ENCODE measurements around the gene FOXS1.

The FOXS1 gene

GRCh38 chr20:31839782-31840487 is 5.5 kb downstream of the FOXS1 start:
- Histone ChIP-seq H3K4me1 (ENCODE audit: control insufficient read depth, insufficient read depth, low read length) (peaks cover 44% of the 10 kb centered on the region), H3K9me3 (ENCODE audit: control insufficient read depth, low read length) (no peaks in the 10 kb centered on the region), H3K4me3 (ENCODE audit: insufficient read depth, low read depth, low read length) (no peak overlapping the region), H3K27ac (ENCODE audit: insufficient read depth, low read depth, low read length, poor library complexity, severe bottlenecking) (no peak overlapping the region), H3K27me3 (ENCODE audit: control insufficient read depth, insufficient read depth, low read length, poor library complexity, severe bottlenecking) (no peaks in the 10 kb centered on the region), H3K36me3 (ENCODE audit: control insufficient read depth, insufficient read depth, low read length) (no peaks in the 10 kb centered on the region)
- WGBS, 2 experiments: 87 to 89% methylated on average over 5 of the region's 5 CpGs

DNA sequence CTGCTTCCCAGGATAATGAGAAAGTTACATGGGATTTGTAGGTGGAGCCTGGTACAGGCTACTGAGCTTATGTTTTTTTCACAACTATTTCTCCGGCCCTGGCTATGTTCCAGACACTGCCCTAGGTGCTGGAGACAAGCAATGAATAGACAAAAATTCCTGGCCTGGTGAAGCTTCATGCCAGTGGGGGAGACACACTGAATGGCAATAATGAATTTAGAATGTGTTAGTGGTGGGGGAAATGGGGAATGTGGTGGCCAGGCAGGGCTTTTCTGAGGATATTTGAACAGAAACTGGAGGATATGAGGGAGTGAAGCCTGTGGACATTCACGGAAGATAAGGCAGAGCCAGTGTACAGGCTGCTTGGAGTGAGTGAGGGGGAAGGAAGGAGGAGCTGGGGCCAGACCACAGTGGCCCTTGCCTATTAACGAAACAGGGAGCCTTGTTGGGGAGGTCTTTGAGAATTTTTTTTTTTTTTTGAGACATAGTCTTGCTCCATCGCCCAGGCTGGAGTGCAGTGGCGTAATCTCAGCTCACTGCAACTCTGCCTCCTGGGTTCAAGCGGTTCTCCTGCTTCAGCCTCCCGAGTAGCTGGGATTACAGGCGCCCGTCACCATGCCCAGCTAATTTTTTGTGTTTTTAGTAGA is 6.6 kb downstream of the FOXS1 start:
- H3K27ac ChIP-seq (ENCODE audit: insufficient read depth, low read depth, low read length, poor library complexity, severe bottlenecking): no peak overlapping the region
- no peaks in the 10 kb centered on the region for H3K9me3 ChIP-seq (ENCODE audit: control insufficient read depth, low read length)
- WGBS, 2 experiments: 93 to 95% methylated on average over 9 of the region's 9 CpGs
- H3K4me3 ChIP-seq (ENCODE audit: insufficient read depth, low read depth, low read length): no peak overlapping the region
- H3K27me3 ChIP-seq (ENCODE audit: control insufficient read depth, insufficient read depth, low read length, poor library complexity, severe bottlenecking): no peaks in the 10 kb centered on the region
- H3K4me1 ChIP-seq (ENCODE audit: control insufficient read depth, insufficient read depth, low read length): peaks cover 45% of the 10 kb centered on the region
- no peaks in the 10 kb centered on the region for H3K36me3 ChIP-seq (ENCODE audit: control insufficient read depth, insufficient read depth, low read length)

GRCh38 chr20:31837896-31838397 is 7.5 kb downstream of the FOXS1 start:
- Histone ChIP-seq H3K27ac (ENCODE audit: insufficient read depth, low read depth, low read length, poor library complexity, severe bottlenecking) (no peak overlapping the region), H3K27me3 (ENCODE audit: control insufficient read depth, insufficient read depth, low read length, poor library complexity, severe bottlenecking) (no peaks in the 10 kb centered on the region), H3K9me3 (ENCODE audit: control insufficient read depth, low read length) (no peaks in the 10 kb centered on the region), H3K4me3 (ENCODE audit: insufficient read depth, low read depth, low read length) (no peak overlapping the region), H3K4me1 (ENCODE audit: control insufficient read depth, insufficient read depth, low read length) (peaks cover 46% of the 10 kb centered on the region), H3K36me3 (ENCODE audit: control insufficient read depth, insufficient read depth, low read length) (no peaks in the 10 kb centered on the region)
- WGBS, 2 experiments: 52 to 60% methylated on average over 3 of the region's 3 CpGs

DNA sequence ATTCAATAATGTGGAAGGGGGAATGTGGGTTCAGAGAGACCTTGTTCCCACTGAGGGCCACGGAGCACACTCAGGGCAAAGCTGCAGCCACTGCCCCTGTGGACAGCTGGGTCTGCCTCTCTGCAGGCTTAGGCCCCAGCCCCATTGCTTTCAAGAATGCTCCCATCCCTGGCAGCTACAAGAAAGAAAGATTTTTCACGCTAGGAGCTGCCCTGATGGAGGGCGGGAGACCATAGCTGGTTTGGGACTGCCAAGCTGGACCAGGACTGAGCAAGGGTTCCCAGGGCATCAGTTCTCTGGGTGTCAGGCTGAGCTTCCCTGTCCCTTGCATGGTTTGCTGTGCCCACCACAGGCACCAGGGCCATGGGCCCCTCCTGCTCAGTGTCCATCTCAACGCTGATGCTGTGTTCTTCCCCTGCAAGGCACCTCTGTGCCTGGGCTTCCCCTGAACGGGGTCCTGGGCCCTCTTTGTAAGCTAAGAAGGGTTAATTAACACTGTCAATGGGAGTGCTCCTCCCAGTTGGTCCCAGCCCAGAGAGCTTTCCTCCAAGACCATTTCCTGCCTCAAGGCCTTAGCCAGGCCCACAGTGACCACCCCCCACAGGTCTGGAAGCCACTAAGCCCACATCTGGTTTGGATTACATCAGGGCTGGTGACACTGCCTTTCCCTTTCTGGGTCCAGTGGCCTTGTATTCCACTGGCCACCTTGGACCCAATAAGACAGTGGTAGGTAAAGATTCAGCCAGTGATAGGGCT is 8.4 kb downstream of the FOXS1 start:
- H3K36me3 ChIP-seq (ENCODE audit: control insufficient read depth, insufficient read depth, low read length): no peaks in the 10 kb centered on the region
- no peak overlapping the region for H3K4me3 ChIP-seq (ENCODE audit: insufficient read depth, low read depth, low read length)
- no peaks in the 10 kb centered on the region for H3K9me3 ChIP-seq (ENCODE audit: control insufficient read depth, low read length)
- no peaks in the 10 kb centered on the region for H3K27me3 ChIP-seq (ENCODE audit: control insufficient read depth, insufficient read depth, low read length, poor library complexity, severe bottlenecking)
- WGBS, 2 experiments: 57 to 69% methylated on average over 5 of the region's 5 CpGs
- H3K27ac ChIP-seq (ENCODE audit: insufficient read depth, low read depth, low read length, poor library complexity, severe bottlenecking): peak overlapping the region; percentile 26
- peaks cover 38% of the 10 kb centered on the region for H3K4me1 ChIP-seq (ENCODE audit: control insufficient read depth, insufficient read depth, low read length)

- H3K27me3 ChIP-seq (ENCODE audit: control insufficient read depth, insufficient read depth, low read length, poor library complexity, severe bottlenecking): no peaks in the 10 kb centered on the region
- H3K9me3 ChIP-seq (ENCODE audit: control insufficient read depth, low read length): no peaks in the 10 kb centered on the region
- H3K27ac ChIP-seq (ENCODE audit: insufficient read depth, low read depth, low read length, poor library complexity, severe bottlenecking): no peak overlapping the region
- H3K36me3 ChIP-seq (ENCODE audit: control insufficient read depth, insufficient read depth, low read length): no peaks in the 10 kb centered on the region
- WGBS, 2 experiments: 81% methylated on average over 14 of the region's 14 CpGs
- H3K4me3 ChIP-seq (ENCODE audit: insufficient read depth, low read depth, low read length): no peak overlapping the region
- peaks cover 31% of the 10 kb centered on the region for H3K4me1 ChIP-seq (ENCODE audit: control insufficient read depth, insufficient read depth, low read length)
Measured at GRCh38 chr20:31835977-31836852, 9.2 kb downstream of the FOXS1 start.

DNA sequence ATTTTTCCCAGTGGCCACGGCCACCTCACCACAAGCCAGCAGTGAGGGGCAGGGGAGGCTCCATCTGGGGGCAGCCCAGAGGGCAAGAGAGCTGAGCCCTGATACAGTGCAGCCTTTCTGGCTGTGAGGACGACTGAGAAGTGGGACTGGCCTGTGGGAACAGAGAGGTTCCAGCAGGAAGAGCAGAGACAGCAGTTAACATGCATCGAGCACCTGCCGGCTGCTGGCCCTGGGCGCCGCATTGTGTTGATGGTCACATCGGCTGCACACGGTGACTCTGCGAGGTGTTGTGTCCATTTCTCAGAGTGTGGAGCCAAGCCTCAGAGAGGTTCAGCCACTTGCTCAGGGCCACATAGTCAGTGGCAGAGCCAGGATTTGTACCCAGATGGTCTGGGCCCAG is 9.8 kb downstream of the FOXS1 start:
- Histone ChIP-seq H3K9me3 (ENCODE audit: control insufficient read depth, low read length) (no peaks in the 10 kb centered on the region), H3K36me3 (ENCODE audit: control insufficient read depth, insufficient read depth, low read length) (no peaks in the 10 kb centered on the region), H3K27ac (ENCODE audit: insufficient read depth, low read depth, low read length, poor library complexity, severe bottlenecking) (no peak overlapping the region), H3K27me3 (ENCODE audit: control insufficient read depth, insufficient read depth, low read length, poor library complexity, severe bottlenecking) (no peaks in the 10 kb centered on the region), H3K4me1 (ENCODE audit: control insufficient read depth, insufficient read depth, low read length) (peaks cover 27% of the 10 kb centered on the region), H3K4me3 (ENCODE audit: insufficient read depth, low read depth, low read length) (no peak overlapping the region)
- 89 to 92% methylated on average over 9 of the region's 9 CpGs for WGBS, 2 experiments

GRCh38 chr20:31833931-31834521 is 11.4 kb downstream of the FOXS1 start:
- Histone ChIP-seq H3K36me3 (ENCODE audit: control insufficient read depth, insufficient read depth, low read length) (no peaks in the 10 kb centered on the region), H3K9me3 (ENCODE audit: control insufficient read depth, low read length) (no peaks in the 10 kb centered on the region), H3K4me3 (ENCODE audit: insufficient read depth, low read depth, low read length) (no peak overlapping the region), H3K27me3 (ENCODE audit: control insufficient read depth, insufficient read depth, low read length, poor library complexity, severe bottlenecking) (no peaks in the 10 kb centered on the region), H3K27ac (ENCODE audit: insufficient read depth, low read depth, low read length, poor library complexity, severe bottlenecking) (peak overlapping the region; percentile 44), H3K4me1 (ENCODE audit: control insufficient read depth, insufficient read depth, low read length) (peaks cover 27% of the 10 kb centered on the region)
- 85 to 86% methylated on average over 20 of the region's 20 CpGs for WGBS, 2 experiments

DNA sequence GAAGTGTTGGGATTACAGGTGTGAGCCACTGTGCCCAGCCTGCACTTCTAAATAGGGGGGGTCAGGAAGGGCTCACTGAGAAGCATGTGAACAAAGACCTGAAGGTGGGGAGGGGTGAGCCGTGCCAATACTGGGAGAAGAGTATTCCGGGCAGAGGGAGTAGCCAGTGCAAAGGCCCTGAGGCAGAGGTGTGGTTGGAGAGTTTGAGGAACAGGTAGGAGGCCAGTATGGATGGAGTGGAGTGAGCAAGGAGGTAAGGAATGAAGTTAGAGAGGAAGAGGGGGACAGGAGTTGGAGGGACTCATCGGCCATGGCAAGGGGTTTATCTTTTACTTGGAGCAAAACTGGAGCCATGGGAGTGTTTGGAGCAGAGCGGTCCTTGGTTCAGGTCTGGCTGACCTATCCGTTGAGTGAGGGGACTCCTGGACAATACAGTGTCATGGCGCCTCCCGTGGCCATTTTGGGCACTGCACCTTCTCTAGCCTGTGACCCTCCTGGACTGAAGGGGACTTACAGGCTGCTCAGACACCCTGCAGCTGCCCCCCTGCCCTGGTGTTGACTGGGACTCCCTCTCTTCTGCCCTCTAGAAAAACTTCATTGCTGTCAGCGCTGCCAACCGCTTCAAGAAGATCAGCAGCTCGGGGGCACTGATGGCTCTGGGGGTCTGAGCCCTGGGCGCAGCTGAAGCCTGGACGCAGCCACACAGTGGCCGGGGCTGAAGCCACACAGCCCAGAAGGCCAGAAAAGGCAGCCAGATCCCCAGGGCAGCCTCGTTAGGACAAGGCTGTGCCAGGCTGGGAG is 12.1 kb downstream of the FOXS1 start:
- Histone ChIP-seq H3K9me3 (ENCODE audit: control insufficient read depth, low read length) (no peaks in the 10 kb centered on the region), H3K36me3 (ENCODE audit: control insufficient read depth, insufficient read depth, low read length) (no peaks in the 10 kb centered on the region), H3K4me1 (ENCODE audit: control insufficient read depth, insufficient read depth, low read length) (peaks cover 27% of the 10 kb centered on the region), H3K4me3 (ENCODE audit: insufficient read depth, low read depth, low read length) (no peak overlapping the region), H3K27me3 (ENCODE audit: control insufficient read depth, insufficient read depth, low read length, poor library complexity, severe bottlenecking) (no peaks in the 10 kb centered on the region), H3K27ac (ENCODE audit: insufficient read depth, low read depth, low read length, poor library complexity, severe bottlenecking) (no peak overlapping the region)
- 65 to 66% methylated on average over 14 of the region's 14 CpGs for WGBS, 2 experiments

DNA sequence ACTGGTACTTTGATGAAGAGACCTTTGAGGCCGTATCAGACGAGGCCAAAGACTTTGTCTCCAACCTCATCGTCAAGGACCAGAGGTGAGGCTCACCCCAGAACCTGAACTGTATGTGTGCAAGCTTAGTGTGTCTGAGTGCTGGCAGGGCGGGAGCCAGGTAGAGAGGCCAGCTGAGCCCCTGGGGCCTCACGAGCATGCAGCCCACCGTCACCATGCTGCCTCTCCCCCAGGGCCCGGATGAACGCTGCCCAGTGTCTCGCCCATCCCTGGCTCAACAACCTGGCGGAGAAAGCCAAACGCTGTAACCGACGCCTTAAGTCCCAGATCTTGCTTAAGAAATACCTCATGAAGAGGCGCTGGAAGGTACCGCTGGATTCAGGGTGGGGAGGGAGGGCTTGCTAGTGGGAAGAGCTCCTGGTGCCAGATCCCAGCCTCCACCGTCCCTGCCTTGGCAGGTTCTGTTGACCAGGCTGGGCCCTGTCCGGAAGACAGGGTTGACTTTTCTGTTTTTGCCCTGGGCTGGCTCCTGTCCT is 13.6 kb downstream of the FOXS1 start:
- Histone ChIP-seq H3K4me1 (ENCODE audit: control insufficient read depth, insufficient read depth, low read length) (peaks cover 14% of the 10 kb centered on the region), H3K4me3 (ENCODE audit: insufficient read depth, low read depth, low read length) (no peak overlapping the region), H3K27ac (ENCODE audit: insufficient read depth, low read depth, low read length, poor library complexity, severe bottlenecking) (no peak overlapping the region), H3K27me3 (ENCODE audit: control insufficient read depth, insufficient read depth, low read length, poor library complexity, severe bottlenecking) (no peaks in the 10 kb centered on the region), H3K36me3 (ENCODE audit: control insufficient read depth, insufficient read depth, low read length) (no peaks in the 10 kb centered on the region), H3K9me3 (ENCODE audit: control insufficient read depth, low read length) (no peaks in the 10 kb centered on the region)
- WGBS, 2 experiments: 95 to 96% methylated on average over 17 of the region's 17 CpGs

All from ectodermal cell (in vitro differentiated cells).